HUES48 (cell line): ENCODE results near the gene COLEC12.

Experiments used
- H3K27ac ChIP-seq: one replicate; pipeline ENCODE4 v1.7.0; 2013; ENCODE audit warnings: low read depth, low read length, inconsistent platforms
- H3K27me3 ChIP-seq: 2 replicates; pipeline ENCODE4 v1.6.1; 2013; ENCODE audit warnings: mild to moderate bottlenecking, low read length; ENCODE audit not compliant: control insufficient read depth, insufficient read depth
- H3K36me3 ChIP-seq: 2 replicates; pipeline ENCODE4 v1.6.1; 2013; ENCODE audit warnings: low read length; ENCODE audit not compliant: control insufficient read depth, insufficient read depth
- H3K4me1 ChIP-seq: 2 replicates; pipeline ENCODE4 v1.6.1; 2013; ENCODE audit warnings: mild to moderate bottlenecking, low read length; ENCODE audit not compliant: control insufficient read depth, insufficient read depth
- H3K4me3 ChIP-seq: 2 replicates; pipeline ENCODE4 v1.5.1; 2013; ENCODE audit warnings: mild to moderate bottlenecking, low read depth, low read length
- H3K9ac ChIP-seq: 2 replicates; pipeline ENCODE4 v1.6.1; 2013; ENCODE audit warnings: mild to moderate bottlenecking, low read depth, low read length, moderate library complexity
- H3K9me3 ChIP-seq: 2 replicates; pipeline ENCODE4 v1.6.1; 2013; ENCODE audit warnings: low read length; ENCODE audit not compliant: control insufficient read depth, insufficient read depth

COLEC12 gene

DNA sequence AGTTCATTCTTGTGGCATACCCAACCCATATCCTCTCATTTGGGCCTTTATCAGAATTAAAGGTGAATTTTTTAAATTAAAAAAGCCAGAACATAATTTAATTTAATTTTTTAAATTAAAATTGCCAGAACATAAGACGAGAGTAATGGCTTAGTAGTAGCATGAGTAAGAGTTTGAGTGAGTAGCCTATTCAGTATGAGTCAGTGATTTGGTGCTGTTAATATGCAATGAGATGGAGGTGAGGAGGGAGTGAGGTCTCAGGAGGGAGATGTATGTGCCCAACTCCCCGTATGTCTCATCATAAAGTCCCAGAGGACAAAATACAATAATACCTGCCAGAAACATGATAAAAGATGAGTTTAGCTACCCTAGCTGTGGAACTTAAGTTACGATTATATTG, 117.4 kb downstream of the COLEC12 start:
- Histone ChIP-seq H3K9me3 (no peaks in the 10 kb centered on the region), H3K27me3 (no peaks in the 10 kb centered on the region), H3K4me1 (no peaks in the 10 kb centered on the region), H3K9ac (no peak overlapping the region), H3K4me3 (no peak overlapping the region), H3K36me3 (no peaks in the 10 kb centered on the region), H3K27ac (no peak overlapping the region)

DNA sequence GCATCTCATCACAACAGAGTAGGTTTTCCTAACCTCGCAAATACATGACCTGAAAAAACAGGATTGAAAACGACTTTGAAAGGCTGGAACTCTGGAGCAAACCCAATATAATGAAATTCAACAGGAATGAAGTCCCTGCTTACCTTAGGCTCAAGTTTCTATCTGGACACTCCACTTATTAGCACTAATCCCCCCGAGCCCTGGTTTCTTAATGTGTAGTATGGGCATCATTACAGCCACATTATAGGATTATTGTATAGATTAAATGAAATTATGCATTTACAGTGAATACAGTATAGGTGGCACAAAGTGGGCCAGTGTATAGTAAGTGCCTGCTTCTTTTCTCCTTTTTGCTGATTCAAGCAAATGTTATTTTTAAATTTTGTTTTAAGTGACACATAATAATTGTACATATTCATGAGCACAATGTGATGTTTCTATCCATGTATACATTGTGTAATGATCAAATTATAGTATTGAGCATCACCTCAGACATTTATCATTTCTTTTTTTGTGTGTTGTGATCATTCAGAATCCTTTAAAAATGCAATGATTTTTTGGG, 118.0 kb downstream of the COLEC12 start:
- Histone ChIP-seq H3K4me1 (no peaks in the 10 kb centered on the region; the same call in 1 of the 2 replicates), H3K36me3 (no peaks in the 10 kb centered on the region), H3K4me3 (no peak overlapping the region), H3K27ac (no peak overlapping the region), H3K9me3 (no peaks in the 10 kb centered on the region), H3K27me3 (no peaks in the 10 kb centered on the region), H3K9ac (no peak overlapping the region)

DNA sequence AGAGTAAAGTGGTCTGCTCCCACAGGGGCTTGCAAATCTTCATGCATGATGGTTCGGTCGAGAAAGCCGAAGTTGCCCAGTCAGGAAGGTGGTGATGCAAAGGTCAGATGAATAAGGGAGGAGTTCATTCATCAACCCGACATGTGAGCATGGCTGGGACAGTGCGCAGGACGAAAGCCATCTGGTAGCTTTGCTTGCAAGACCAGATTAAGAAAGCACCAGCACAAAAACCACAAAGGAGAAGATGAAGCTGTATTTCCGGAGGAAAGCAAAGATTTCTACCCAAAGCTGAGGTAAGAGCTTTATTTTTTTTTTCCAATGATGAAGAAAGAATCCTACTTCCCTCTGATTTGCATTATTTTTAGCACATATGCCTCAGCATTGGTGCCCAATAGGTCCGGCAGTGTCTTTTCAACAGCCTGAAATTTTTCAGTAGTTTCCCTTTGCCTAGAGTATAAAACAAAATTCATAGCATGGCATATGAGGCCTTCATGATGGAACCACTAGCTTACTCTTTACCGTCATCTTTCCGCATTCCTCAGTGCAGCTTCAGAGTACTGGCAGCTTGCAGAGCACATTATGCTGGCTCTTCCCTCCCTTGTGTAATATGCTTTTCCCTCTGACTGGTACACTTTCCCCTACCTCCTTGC, 120.7 kb downstream of the COLEC12 start:
- H3K9ac ChIP-seq = no peak overlapping the region
- H3K27me3 ChIP-seq = no peaks in the 10 kb centered on the region
- H3K4me3 ChIP-seq = no peak overlapping the region
- H3K36me3 ChIP-seq = no peaks in the 10 kb centered on the region
- no peaks in the 10 kb centered on the region; the same call in 1 of the 2 replicates for H3K4me1 ChIP-seq
- no peaks in the 10 kb centered on the region for H3K9me3 ChIP-seq
- no peak overlapping the region for H3K27ac ChIP-seq

DNA sequence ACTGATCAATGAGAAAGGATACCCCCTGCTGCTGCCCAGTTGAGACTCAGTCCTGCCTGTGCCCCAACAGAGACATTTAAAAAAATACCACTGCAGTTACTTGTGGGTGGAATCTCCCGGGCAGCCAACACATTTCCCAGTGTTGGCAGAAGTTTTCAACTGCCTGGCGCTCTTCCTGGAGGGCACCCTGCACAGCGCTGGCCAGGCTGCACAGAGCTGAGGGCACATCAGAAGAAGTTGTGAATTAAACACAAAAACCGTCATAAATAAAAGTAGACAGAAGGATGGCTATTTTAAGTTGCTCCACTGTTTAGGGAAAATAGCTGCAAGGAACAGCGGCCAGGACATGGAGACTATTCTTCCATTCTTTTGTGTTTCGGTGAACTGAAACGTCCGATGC, 122.4 kb downstream of the COLEC12 start:
- no peak overlapping the region for H3K4me3 ChIP-seq
- no peaks in the 10 kb centered on the region for H3K9me3 ChIP-seq
- no peak overlapping the region for H3K9ac ChIP-seq
- H3K27me3 ChIP-seq = no peaks in the 10 kb centered on the region
- no peaks in the 10 kb centered on the region; the same call in 1 of the 2 replicates for H3K4me1 ChIP-seq
- H3K27ac ChIP-seq = no peak overlapping the region
- no peaks in the 10 kb centered on the region for H3K36me3 ChIP-seq

DNA sequence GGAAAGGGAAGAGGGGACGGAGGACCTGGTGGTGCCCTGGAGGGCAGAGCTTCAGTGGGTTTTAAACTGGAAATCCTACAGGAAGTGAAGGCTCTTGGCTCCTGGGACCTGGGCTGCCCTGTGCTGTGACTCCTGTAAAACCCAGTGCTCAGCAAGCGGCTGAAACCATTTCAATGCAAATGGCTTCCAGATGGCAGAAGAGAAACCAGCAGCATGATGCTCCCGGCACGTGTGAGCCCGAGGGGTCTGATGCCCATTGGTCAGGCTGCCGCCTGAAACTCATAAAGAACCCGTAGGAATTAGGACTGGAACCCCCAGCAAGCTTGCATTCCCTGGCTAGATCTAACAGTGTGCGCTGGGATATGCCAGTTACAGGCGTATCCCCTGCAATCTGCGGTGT, 123.4 kb downstream of the COLEC12 start:
- Histone ChIP-seq H3K27me3 (no peaks in the 10 kb centered on the region), H3K9me3 (no peaks in the 10 kb centered on the region), H3K4me3 (no peak overlapping the region), H3K36me3 (no peaks in the 10 kb centered on the region), H3K4me1 (no peaks in the 10 kb centered on the region; the same call in 1 of the 2 replicates), H3K9ac (no peak overlapping the region), H3K27ac (no peak overlapping the region)

DNA sequence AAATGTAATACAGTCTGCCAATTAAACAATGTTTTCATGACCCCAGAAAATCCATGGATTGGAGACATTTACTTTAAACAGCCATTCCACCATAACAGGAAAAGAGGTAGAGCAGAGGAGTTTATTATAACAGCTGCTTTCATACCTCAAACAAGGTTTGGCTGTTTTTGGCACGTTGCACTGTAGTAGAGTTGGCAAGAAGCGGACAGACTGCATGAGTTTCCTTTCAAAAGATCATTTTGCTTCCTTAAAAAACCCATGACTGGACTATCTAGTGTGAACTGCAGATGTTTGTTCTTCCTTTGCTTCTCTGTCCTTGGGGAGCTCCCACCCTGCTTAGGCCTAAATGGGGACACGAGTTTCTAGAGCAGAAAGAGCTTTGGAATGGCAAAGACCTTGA, 124.2 kb downstream of the COLEC12 start:
- H3K36me3 ChIP-seq = no peaks in the 10 kb centered on the region
- H3K27ac ChIP-seq = no peak overlapping the region
- no peaks in the 10 kb centered on the region for H3K27me3 ChIP-seq

DNA sequence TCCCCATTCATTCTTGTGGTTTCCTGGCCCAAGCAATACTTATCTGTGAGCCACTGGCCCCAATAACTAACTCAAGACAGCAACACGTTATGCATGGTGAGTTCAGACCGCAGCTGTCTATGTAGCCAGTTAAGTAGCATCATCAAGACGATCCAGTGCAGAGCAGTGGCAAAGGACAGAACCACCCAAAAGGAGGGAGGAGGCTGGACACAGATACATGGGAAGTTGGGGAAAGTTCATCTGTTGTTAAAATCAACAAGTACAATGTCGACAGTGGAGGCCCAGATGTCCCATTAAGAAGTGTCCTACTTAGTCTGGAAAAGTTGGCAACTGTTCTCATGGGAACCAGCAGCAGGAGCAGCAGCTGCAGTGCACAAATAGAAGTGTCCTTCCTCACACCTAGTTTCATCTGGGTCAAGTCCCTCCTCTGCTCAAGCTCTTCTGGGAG, 125.8 kb downstream of the COLEC12 start:
- no peak overlapping the region for H3K9ac ChIP-seq
- no peaks in the 10 kb centered on the region for H3K9me3 ChIP-seq
- H3K36me3 ChIP-seq = no peaks in the 10 kb centered on the region
- H3K27me3 ChIP-seq = no peaks in the 10 kb centered on the region
- H3K27ac ChIP-seq = no peak overlapping the region
- no peak overlapping the region for H3K4me3 ChIP-seq
- H3K4me1 ChIP-seq = no peaks in the 10 kb centered on the region; the same call in 1 of the 2 replicates

More for the DNA sequence above, 124.2 kb downstream of the COLEC12 start:
- H3K4me3 ChIP-seq = no peak overlapping the region
- no peak overlapping the region for H3K9ac ChIP-seq
- no peaks in the 10 kb centered on the region; the same call in 1 of the 2 replicates for H3K4me1 ChIP-seq
- H3K9me3 ChIP-seq = no peaks in the 10 kb centered on the region

DNA sequence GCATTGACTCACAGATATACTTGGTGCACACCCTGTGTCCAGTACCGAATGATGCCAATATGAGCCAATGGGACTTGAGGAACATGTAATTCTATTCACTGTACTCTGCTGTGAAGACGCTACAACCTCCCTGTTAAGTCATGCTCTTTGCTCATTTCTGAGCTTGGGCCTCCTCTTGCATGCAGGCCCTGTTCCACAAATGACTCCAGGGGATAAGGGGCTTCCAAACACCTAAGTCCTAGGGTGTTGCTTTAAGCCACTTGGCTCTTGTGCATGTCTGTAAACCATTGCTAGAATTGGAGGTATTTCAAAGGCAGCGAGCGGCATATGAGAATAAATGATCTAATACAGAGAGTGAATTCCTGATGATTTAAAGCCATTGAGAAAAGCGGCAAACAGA, 126.7 kb downstream of the COLEC12 start:
- no peaks in the 10 kb centered on the region for H3K36me3 ChIP-seq
- H3K27ac ChIP-seq = no peak overlapping the region
- H3K9ac ChIP-seq = no peak overlapping the region
- H3K4me3 ChIP-seq = no peak overlapping the region
- H3K4me1 ChIP-seq = no peaks in the 10 kb centered on the region; the same call in 1 of the 2 replicates
- no peaks in the 10 kb centered on the region for H3K27me3 ChIP-seq
- H3K9me3 ChIP-seq = no peaks in the 10 kb centered on the region

DNA sequence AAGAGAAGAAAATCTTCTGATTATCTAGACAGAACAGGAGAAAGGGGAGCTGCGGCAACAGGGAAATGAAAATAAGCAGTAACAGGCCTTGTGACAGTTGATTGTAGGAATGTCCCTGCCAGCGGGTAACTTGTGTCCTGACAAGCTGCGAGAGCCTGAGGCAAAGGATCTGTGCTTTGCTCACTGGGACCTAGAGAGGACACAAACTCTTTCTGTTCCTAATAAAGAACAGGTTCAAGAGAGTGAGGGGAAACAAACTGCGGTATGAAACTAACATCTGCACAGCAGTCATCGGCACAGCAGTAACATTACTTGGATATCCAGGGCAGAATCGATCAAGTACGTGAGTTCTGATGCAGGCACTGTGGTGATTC, 128.9 kb downstream of the COLEC12 start:
- Histone ChIP-seq H3K9ac (no peak overlapping the region), H3K27me3 (no peaks in the 10 kb centered on the region), H3K4me3 (no peak overlapping the region), H3K4me1 (peaks cover 6% of the 10 kb centered on the region; the same call in 1 of the 2 replicates), H3K36me3 (no peaks in the 10 kb centered on the region), H3K27ac (no peak overlapping the region), H3K9me3 (no peaks in the 10 kb centered on the region)

DNA sequence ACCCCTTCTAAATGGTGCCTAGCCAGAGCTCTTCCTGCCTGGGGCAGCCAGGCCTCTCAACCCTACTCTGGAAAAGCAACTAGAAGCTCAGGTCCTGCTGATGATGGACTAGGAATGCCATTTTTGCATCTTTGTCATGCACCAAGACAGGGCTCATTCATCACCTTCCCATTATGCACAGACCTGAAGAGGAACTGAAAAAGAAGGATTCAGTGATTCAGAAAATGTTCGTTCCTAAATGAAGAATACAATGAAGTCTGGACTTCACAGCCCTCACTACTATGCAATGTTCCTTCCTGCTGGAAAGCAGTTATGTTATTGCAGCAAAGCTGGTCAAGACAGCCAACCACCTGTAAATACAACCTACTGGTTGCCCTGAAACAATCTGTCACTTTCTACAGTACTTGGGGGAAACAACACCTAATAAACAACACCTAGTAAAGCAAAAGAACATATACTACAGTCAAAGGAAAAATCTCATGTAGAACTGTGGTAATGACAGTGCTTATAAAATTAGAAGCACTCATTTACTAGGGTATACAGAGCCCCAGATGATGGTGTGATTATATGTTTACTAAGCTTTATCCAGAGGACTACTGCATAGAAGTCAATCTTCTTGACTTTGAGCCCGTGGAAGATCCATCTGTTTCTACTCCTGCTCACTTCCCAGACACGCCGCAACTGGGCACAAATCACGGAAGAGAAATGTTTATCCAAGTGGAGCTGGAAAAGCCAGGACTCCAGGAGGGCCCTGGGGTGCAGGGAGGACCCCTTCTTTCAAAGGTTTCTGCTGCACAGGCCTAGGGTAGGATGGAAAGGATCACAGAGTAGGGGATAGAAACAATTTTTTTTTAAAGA, 129.5 kb downstream of the COLEC12 start:
- no peaks in the 10 kb centered on the region for H3K27me3 ChIP-seq
- peaks cover 12% of the 10 kb centered on the region; the same call in 1 of the 2 replicates for H3K4me1 ChIP-seq
- H3K27ac ChIP-seq = no peak overlapping the region
- H3K36me3 ChIP-seq = no peaks in the 10 kb centered on the region
- H3K4me3 ChIP-seq = no peak overlapping the region
- H3K9me3 ChIP-seq = no peaks in the 10 kb centered on the region
- H3K9ac ChIP-seq = no peak overlapping the region
